Activated naive CD8-positive, alpha-beta T cell treated with anti-CD3 and anti-CD28 coated beads, Interleukin-2, amount 50 U/mL, for 24 hours (primary cell): ENCODE data around the gene BSG.

Source experiments
- ATAC-seq: fragments of 150-1000 bp; cut with Tn5 transposase; one replicate; pipeline ENCODE4 v1.10.0; 2021
- DNase-seq: peaks from one replicate; pipeline ENCODE4 v3.0.0; 2021
- H3K27ac Mint-ChIP-seq: one replicate; pipeline ENCODE4 v1.8.0; 2021; ENCODE audit warnings: mild to moderate bottlenecking, mixed read lengths
- H3K27me3 Mint-ChIP-seq: one replicate; pipeline ENCODE4 v1.8.0; 2021; ENCODE audit warnings: mixed read lengths
- H3K36me3 Mint-ChIP-seq: one replicate; pipeline ENCODE4 v1.8.0; 2021; ENCODE audit warnings: low read depth, mixed read lengths
- H3K4me1 Mint-ChIP-seq: one replicate; pipeline ENCODE4 v1.8.0; 2021; ENCODE audit warnings: mixed read lengths
- H3K4me3 Mint-ChIP-seq: one replicate; pipeline ENCODE4 v1.8.0; 2021; ENCODE audit warnings: mild to moderate bottlenecking, moderate library complexity, mixed read lengths
- H3K9me3 Mint-ChIP-seq: one replicate; pipeline ENCODE4 v1.8.0; 2021; ENCODE audit warnings: mixed read lengths

Gene BSG

DNA sequence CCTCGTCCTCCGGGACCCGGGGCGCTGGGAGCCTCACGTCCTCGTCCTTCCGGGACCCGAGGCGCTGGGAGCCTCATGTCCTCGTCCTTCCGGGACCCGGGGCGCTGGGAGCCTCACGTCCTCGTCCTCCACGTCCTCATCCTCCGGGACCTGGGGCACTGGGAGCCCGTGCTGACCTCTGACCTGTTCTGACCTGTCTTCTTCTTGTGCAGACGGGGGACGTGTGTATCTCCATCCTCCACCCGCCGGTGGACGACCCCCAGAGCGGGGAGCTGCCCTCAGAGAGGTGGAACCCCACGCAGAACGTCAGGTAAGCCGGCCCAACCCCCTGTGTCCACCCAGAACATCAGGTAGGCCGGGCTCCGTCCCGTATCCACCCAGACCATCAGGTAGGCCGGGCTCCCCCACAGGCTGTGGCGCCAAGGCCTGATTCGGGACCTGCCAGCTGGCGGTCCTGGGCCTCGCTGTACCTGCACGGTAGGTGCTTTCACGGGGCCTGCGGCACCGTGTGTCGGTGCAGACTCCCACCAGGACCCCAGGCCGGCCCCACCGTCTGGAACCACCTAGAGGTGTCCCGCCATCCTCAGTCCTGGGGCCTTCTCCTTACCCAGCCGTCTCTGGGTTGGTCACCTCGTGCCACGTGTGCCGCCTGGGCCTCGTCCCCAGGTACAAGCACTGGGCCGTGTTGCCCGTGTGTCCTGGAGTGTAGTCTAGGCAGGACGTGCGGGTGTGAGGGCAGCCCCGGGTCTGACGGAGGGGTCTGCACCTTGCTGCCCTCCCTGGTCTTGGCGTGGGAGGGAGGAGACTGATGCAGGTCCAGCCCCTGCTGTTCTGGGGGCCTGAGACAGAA, 36.1 kb upstream of the BSG start:
- Mint-ChIP-seq H3K36me3 (peaks cover 3% of the 10 kb centered on the region), H3K4me3 (no peak overlapping the region), H3K27me3 (no peaks in the 10 kb centered on the region), H3K4me1 (peaks cover 15% of the 10 kb centered on the region), H3K27ac (no peak overlapping the region), H3K9me3 (no peaks in the 10 kb centered on the region)
- ATAC-seq, result no peak
- DNase-seq, result no peak

DNA sequence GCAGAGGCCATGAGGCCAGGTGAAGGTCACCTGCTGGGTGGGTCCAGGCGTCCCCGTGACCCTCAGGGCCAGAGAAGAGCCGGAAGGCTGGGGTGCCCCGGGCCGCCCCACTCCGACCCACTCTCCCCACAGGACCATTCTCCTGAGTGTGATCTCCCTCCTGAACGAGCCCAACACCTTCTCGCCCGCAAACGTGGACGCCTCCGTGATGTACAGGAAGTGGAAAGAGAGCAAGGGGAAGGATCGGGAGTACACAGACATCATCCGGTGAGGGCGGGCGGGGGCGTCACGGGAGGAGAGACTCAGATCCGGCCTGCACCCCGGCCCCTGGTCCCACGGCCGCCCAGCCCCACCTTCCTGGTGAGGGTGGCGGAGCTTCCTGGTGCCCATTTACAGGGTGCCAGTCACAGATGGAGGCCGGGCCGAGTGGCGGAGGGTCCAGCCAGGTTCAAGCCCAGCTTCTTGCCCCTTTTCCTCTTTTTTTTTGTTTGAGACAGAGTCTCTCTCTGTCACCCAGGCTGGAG, 35.5 kb upstream of the BSG start:
- Mint-ChIP-seq H3K9me3 (no peaks in the 10 kb centered on the region), H3K4me1 (peaks cover 15% of the 10 kb centered on the region), H3K36me3 (peaks cover 3% of the 10 kb centered on the region), H3K27me3 (no peaks in the 10 kb centered on the region), H3K4me3 (no peak overlapping the region), H3K27ac (no peak overlapping the region)
- DNase-seq, result no peak
- no peak for ATAC-seq

DNA sequence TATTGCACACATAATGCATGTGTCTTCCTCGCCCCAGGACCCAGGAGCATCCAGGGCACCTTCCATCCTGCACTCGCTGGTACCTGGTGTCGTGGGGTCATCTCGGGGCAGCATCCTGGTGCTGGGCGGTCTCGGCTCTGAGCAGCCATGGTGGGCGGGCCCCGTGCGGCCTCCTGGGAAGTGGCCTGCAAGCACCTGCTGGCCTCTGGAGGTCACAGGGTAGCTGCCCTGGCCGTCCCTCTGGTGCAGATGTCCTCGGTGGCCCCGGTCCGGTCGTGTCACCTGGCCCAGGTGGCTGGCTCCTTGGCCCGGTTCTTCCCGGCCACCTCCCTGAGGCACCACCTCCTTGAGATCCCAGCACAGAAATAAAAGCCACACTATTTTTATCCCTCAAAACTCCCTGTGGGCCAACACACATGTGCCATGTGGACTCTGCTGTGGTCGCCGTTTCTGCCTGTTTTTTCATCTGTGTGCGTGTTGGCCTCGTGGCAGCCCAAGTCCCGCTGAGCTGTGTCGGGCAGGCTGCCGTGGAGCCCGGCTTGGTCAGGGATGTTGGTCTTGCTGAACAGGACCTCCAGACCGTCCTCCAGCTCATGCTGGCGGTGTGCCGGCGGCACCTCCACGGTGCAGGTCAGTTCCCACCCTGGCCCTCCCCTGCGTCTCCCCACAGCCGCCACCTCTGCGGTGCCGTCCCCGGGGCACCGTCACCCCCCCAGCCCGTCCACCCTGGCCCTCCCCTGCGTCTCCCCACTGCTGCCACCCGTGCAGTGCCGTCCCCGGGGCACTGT, 33.6 kb upstream of the BSG start:
- Mint-ChIP-seq H3K36me3 (peaks cover 5% of the 10 kb centered on the region), H3K27ac (no peak overlapping the region), H3K27me3 (no peaks in the 10 kb centered on the region), H3K4me3 (no peak overlapping the region), H3K4me1 (peaks cover 14% of the 10 kb centered on the region), H3K9me3 (no peaks in the 10 kb centered on the region)
- DNase-seq (no peak), ATAC-seq (no peak)

DNA sequence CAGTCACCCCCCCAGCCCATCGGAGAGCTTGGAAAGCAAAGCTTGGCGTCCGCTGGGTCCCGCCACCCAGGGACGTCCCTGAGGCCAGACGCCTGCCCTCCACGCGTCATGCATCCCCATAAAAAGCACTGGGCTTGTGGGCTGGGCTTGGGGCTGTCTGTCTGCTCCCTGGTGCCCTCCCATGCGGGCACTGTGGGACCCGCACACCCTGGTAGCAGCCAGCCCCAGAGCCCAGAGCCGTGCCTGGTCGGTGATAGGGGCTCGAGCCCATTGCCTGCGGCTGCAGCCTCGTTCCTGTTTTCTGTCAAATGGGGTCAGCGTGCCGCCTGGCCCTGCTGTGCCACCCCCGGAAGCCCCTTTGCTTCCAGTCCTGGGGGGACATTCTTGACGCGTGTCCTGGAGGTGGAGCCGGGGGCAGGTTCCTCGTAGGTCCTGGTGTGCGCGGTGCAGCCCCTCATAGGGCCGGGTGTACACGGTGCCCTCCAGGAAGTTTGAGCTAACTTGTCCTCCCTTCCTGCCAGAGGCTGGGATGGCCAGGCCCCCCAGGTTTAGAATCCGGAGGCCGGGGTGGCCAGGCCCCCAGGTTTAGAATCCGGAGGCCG, 32.9 kb upstream of the BSG start:
- peaks cover 15% of the 10 kb centered on the region for H3K4me1 Mint-ChIP-seq
- H3K27me3 Mint-ChIP-seq, result no peaks in the 10 kb centered on the region
- DNase-seq (no peak), ATAC-seq (no peak)
- no peak overlapping the region for H3K27ac Mint-ChIP-seq
- H3K36me3 Mint-ChIP-seq, result peaks cover 5% of the 10 kb centered on the region
- no peaks in the 10 kb centered on the region for H3K9me3 Mint-ChIP-seq
- no peak overlapping the region for H3K4me3 Mint-ChIP-seq

DNA sequence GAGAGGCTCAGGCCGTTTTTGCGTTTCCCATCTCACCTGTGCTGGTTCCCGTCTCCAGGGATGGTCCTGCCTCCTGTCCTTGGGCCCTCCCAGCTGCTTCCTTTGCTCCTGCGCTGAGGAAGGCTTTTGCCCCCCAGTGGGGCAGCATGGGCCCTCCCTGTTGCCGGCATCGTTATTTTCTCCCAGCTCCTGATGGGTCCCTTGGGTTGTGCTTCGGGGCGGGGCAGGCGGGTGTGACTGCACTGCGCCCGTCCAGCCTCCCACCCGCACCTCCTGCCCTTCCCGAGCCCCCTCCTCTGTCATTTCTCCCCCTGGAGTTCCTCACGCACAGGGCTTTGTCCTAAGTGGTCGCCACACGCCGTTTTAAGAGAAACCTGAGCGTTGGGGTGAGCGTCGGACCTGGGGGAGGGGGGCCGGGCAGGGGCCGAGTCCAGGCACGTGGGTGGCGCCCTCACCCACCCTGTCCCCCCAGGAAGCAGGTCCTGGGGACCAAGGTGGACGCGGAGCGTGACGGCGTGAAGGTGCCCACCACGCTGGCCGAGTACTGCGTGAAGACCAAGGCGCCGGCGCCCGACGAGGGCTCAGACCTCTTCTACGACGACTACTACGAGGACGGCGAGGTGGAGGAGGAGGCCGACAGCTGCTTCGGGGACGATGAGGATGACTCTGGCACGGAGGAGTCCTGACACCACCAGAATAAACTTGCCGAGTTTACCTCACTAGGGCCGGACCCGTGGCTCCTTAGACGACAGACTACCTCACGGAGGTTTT, 31.3 kb upstream of the BSG start:
- no peak overlapping the region for H3K4me3 Mint-ChIP-seq
- DNase-seq, result no peak
- H3K27ac Mint-ChIP-seq, result no peak overlapping the region
- no peaks in the 10 kb centered on the region for H3K27me3 Mint-ChIP-seq
- no peak for ATAC-seq
- H3K36me3 Mint-ChIP-seq, result peaks cover 5% of the 10 kb centered on the region
- H3K4me1 Mint-ChIP-seq, result peaks cover 19% of the 10 kb centered on the region
- H3K9me3 Mint-ChIP-seq, result no peaks in the 10 kb centered on the region

DNA sequence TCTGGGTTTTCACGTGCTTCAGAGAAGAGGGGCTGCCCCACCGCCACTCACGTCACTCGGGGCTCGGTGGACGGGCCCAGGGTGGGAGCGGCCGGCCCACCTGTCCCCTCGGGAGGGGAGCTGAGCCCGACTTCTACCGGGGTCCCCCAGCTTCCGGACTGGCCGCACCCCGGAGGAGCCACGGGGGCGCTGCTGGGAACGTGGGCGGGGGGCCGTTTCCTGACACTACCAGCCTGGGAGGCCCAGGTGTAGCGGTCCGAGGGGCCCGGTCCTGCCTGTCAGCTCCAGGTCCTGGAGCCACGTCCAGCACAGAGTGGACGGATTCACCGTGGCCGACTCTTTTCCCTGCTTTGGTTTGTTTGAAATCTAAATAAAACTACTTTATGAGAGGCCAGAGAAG, 30.7 kb upstream of the BSG start:
- Mint-ChIP-seq H3K36me3 (peaks cover 5% of the 10 kb centered on the region), H3K9me3 (no peaks in the 10 kb centered on the region), H3K4me1 (peaks cover 19% of the 10 kb centered on the region), H3K27me3 (no peaks in the 10 kb centered on the region), H3K27ac (no peak overlapping the region), H3K4me3 (no peak overlapping the region)
- ATAC-seq, result no peak
- DNase-seq, result no peak

DNA sequence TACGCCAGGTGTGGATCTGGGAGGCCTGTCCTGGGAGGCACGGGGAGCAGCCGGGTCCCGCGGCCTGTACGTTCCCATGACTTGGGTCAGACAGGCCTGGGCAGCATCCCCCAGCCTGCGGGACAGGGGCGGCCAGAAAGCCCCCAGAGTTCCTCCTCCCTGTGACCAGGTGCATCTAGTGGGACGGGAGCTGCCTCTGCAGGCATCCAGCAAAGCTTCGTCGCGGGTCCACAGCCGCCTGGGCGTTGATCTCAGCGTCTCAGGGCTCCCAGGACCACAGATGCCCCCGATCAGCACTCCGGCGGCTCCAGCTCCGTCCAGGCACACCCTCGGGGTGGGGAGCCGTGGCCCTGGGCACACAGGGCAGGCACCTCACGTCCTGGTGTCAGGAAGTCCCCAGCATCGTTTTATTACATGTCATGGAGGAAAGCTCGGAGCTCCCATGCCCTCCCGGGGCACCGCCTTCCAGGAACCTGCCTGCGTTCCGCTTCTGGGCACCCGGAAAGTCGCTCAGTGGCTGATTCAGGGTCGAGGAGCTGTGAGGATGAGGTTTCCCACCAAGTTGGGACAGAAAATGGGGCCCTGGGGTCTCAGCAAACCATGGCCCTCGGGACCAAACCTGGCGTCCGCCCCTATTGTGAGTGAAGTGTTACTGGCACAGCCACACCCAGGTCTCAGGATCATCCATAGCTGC, 30.1 kb upstream of the BSG start:
- H3K9me3 Mint-ChIP-seq, result no peaks in the 10 kb centered on the region
- DNase-seq, result no peak
- no peak for ATAC-seq
- no peaks in the 10 kb centered on the region for H3K27me3 Mint-ChIP-seq
- H3K27ac Mint-ChIP-seq, result no peak overlapping the region
- peaks cover 5% of the 10 kb centered on the region for H3K36me3 Mint-ChIP-seq
- H3K4me1 Mint-ChIP-seq, result peaks cover 19% of the 10 kb centered on the region
- no peak overlapping the region for H3K4me3 Mint-ChIP-seq

DNA sequence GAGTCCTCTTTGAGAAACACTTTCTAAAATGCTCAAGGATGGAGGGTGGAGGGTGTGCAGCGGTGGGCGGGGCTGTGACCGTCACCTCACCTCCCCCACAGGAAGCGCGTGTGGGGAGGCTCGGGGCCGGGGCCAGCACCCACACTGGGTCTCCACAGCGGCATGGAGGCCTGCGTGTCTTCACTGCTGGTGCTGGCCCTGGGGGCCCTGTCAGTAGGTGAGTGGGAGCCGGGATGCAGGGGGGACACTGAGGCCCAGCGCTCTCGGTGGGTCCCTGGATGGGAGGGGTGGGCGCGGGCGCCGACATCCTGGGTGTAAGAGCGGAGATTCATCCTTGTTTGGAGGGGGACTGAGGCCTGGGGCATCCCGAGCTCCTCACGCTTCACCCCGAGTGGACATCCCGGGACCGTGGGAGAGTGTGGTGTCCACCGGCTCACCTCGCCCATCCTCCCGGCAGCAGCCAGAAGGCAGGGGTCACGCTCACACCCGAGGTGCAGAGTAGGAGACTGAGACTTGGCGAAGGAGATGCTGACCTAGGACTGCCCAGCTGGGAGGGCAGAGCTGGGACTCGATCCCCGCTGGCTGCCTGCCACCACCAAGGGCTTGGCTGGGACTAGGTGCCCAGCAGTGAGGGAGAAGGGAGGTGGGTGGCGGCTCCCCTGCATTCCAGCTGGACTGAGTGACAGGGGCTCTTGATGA, 28.3 kb upstream of the BSG start, which contains the start of gene GZMM:
Gene GZMM (plus strand): TSS at position 144 of the 699 bp plus-strand sequence. CDS start 19 bp downstream, at position 163.
- H3K27ac Mint-ChIP-seq, result peak within 1 kb of the TSS; percentile 79
- H3K9me3 Mint-ChIP-seq, result no peaks in the 10 kb centered on the region
- peaks cover 6% of the 10 kb centered on the region for H3K36me3 Mint-ChIP-seq
- peak; percentile 77 for DNase-seq
- ATAC-seq, result peak; percentile 84
- peaks cover 26% of the 10 kb centered on the region for H3K4me1 Mint-ChIP-seq
- peak within 1 kb of the TSS; percentile 81 for H3K4me3 Mint-ChIP-seq
- H3K27me3 Mint-ChIP-seq, result no peaks in the 10 kb centered on the region

DNA sequence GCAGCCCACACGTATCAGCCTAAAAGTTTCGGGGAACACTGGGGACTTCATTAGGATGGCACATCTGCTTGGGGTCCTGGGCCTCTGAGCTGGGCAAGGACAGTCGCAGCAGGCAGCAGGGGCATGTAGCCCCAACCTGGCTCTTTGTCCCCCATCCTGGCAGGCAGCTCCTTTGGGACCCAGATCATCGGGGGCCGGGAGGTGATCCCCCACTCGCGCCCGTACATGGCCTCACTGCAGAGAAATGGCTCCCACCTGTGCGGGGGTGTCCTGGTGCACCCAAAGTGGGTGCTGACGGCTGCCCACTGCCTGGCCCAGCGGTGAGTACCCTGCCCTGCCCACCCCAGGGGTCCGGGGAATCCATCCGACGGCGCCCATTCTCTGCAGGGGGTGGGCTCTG, 25.3 kb upstream of the BSG start:
- Mint-ChIP-seq H3K4me1 (peaks cover 26% of the 10 kb centered on the region), H3K4me3 (no peak overlapping the region), H3K9me3 (no peaks in the 10 kb centered on the region), H3K27me3 (no peaks in the 10 kb centered on the region), H3K36me3 (peaks cover 6% of the 10 kb centered on the region), H3K27ac (no peak overlapping the region)
- ATAC-seq (no peak), DNase-seq (no peak)

DNA sequence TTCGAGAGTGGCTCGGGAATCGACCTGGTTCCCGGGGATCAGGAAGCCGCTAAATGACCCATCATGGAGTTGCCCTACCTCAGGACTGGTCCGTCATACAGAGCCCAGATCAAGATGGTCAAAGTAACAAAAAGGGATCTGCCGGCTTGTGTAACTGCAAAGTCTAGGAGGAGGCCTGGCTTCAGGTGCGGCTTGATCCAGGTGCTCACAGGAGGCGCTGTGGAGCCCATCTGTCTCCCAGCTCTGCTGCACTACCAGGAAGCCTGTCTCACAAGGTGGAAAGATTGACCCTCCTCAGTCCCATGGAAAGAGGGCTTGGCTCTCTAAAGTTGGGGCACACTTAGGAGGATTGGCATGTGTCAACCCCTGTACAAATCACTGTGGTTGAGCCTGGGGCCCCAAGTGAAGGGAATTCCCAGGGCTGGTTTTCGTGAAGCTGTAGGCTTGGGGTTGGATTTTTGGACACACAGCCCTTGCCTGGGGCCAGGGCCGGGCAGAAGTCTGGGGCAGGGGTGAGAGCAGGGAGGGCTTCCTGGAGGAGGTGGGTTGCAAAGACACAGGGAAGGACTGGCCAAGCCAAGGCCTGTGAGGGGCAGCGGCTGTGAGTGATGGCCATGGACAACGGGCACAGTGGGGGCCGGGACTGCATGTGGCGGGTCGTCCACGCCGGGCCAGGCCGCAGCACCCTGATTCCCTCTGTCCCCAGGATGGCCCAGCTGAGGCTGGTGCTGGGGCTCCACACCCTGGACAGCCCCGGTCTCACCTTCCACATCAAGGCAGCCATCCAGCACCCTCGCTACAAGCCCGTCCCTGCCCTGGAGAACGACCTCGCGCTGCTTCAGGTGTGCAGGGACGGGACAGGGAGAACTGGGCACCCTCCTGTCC, 24.3 kb upstream of the BSG start:
- Mint-ChIP-seq H3K27me3 (no peaks in the 10 kb centered on the region), H3K36me3 (peaks cover 6% of the 10 kb centered on the region), H3K4me1 (peaks cover 25% of the 10 kb centered on the region), H3K27ac (no peak overlapping the region), H3K9me3 (no peaks in the 10 kb centered on the region), H3K4me3 (no peak overlapping the region)
- no peak for DNase-seq
- ATAC-seq, result no peak

DNA sequence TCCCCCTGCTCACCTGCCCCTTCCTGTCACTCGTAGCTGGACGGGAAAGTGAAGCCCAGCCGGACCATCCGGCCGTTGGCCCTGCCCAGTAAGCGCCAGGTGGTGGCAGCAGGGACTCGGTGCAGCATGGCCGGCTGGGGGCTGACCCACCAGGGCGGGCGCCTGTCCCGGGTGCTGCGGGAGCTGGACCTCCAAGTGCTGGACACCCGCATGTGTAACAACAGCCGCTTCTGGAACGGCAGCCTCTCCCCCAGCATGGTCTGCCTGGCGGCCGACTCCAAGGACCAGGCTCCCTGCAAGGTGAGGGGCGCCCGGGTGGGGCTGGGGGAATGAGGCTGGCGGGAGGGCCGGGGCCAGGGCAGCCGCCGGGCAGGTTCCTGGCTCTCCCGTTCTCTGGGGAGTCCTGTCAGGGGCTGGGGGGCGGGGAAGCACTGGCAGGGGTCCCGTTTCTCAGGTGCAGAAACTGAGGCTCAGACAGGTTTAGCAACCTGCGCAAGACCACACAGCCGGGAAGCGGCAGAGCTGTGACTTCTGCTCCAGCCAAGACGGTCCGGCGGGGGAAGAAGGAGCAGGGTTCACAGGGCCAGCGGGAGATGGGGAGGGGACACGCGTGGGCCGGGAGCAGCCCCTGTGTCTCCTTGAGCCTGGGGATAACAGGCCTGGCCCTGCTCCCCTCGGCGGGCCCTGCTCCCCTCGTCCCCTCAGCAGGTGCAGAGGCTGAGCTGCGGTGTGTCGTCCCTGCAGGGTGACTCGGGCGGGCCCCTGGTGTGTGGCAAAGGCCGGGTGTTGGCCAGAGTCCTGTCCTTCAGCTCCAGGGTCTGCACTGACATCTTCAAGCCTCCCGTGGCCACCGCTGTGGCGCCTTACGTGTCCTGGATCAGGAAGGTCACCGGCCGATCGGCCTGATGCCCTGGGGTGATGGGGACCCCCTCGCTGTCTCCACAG, 23.2 kb upstream of the BSG start:
- H3K4me1 Mint-ChIP-seq, result peaks cover 16% of the 10 kb centered on the region
- no peaks in the 10 kb centered on the region for H3K27me3 Mint-ChIP-seq
- ATAC-seq (no peak), DNase-seq (no peak)
- H3K9me3 Mint-ChIP-seq, result no peaks in the 10 kb centered on the region
- no peak overlapping the region for H3K4me3 Mint-ChIP-seq
- peaks cover 4% of the 10 kb centered on the region for H3K36me3 Mint-ChIP-seq
- H3K27ac Mint-ChIP-seq, result no peak overlapping the region

DNA sequence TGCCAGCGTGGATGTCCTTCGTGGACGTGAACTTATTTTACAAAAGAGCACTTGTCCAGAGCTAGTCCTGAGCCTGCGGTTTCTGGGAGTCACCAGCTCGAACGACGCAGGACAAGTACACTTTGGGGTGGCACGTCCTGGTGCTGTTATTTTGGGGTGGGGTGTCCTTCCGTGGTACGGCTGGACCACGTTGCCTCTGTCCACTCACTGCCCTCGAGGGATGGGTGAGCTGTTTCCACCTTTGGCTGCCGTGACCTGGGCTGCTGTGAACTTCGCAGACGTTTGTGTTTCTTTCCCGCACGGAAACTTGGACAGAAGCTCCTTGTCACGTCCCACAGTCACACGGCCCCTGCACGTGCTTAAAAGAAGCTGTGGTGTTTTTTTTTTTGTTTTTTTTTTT, 17.6 kb upstream of the BSG start:
- Mint-ChIP-seq H3K36me3 (no peaks in the 10 kb centered on the region), H3K4me1 (no peaks in the 10 kb centered on the region), H3K27me3 (no peaks in the 10 kb centered on the region), H3K9me3 (no peaks in the 10 kb centered on the region), H3K27ac (no peak overlapping the region), H3K4me3 (no peak overlapping the region)
- ATAC-seq, result no peak
- DNase-seq, result no peak
